HCT116 (cell line): Measurements from ENCODE around the gene LDB2. TPM values are rescaled to one million over a fixed set of nuclear protein-coding genes. Genes with fewer than 3 reads are reported as not detected.

ENCODE experiments used
- ATAC-seq: fragments of 200-7000 bp; cut with Tn5 transposase; 2 replicates; pipeline ENCODE4 v1.9.1; 2020; ENCODE audit warnings: mild to moderate bottlenecking, moderate library complexity
- BruUV-seq: library from RNA; stranded (reverse); fragments of 400-500 nt; replicated peaks from 2 replicates; lab custom pipeline; 2021; lab: Mats Ljungman, UMichigan
- CTCF ChIA-PET: fragments of 300-600 bp; sonication (Branson Sonifier 250); formaldehyde crosslinking; loops from one replicate; lab custom pipeline; 2021; ENCODE audit warnings: antibody characterized with exemption; lab: Charles Lee
- POLR2A ChIA-PET: fragments of 300-600, 350-600 bp; sonication (Branson Sonifier 250); formaldehyde crosslinking; loops from one replicate; lab custom pipeline; 2021; ENCODE audit warnings: antibody characterized with exemption; lab: Charles Lee
- RAD21 ChIA-PET, 2 experiments: fragments of 300-600 bp; sonication (Branson Sonifier 250); formaldehyde crosslinking; loops; one replicate each; lab custom pipeline; 2023; ENCODE audit warnings: low total read pairs in 2 of 2; ENCODE audit not compliant: uncharacterized antibody in 2 of 2, unreplicated experiment in 2 of 2, low non-redundant PET in 1 of 2; lab: Charles Lee
- DNase-seq: peaks from one replicate; pipeline ENCODE4 v3.0.0-alpha.2; 2010; ENCODE audit warnings: low read depth, low spot score
- H2AFZ ChIP-seq: fragments of 200-600 bp; shearing (Covaris generic), sonication (generic); 2 replicates; pipeline ENCODE4 v1.6.1; 2017; ENCODE audit warnings: low read depth, mixed run types, mixed read lengths, antibody characterized with exemption, low read length; ENCODE audit not compliant: poor library complexity, severe bottlenecking
- H3K27ac ChIP-seq: 2 replicates; pipeline ENCODE4 v1.5.1; 2012; ENCODE audit warnings: low read depth, low read length
- H3K27me3 ChIP-seq: fragments of 200-600 bp; sonication (generic); 2 replicates; pipeline ENCODE4 v1.6.1; 2016; ENCODE audit warnings: mixed run types, low read length, mixed read lengths; ENCODE audit not compliant: insufficient read depth
- H3K36me3 ChIP-seq, 2 experiments: fragments of 200-500 bp in 1 of 2; fragments of 200-600 bp in 1 of 2; sonication (Bioruptor generic) in 1 of 2; sonication (generic) in 1 of 2; 2 replicates each; pipeline versions ENCODE4 v1.5.1 to v1.6.1; 2014 to 2016; ENCODE audit warnings: low read length in 2 of 2, inconsistent platforms in 1 of 2, mixed read lengths in 1 of 2, mixed run types in 1 of 2; ENCODE audit not compliant: insufficient read depth in 2 of 2, control insufficient read depth in 1 of 2
- H3K4me1 ChIP-seq, 2 experiments: fragments of 200-600 bp in 1 of 2; sonication (generic) in 1 of 2; 2 replicates each; pipeline versions ENCODE4 v1.5.1 to v1.6.1; 2012 to 2017; ENCODE audit warnings: low read length in 2 of 2, inconsistent platforms in 1 of 2, mild to moderate bottlenecking in 1 of 2, mixed read lengths in 1 of 2, mixed run types in 1 of 2, moderate library complexity in 1 of 2; ENCODE audit not compliant: insufficient read depth in 2 of 2, control insufficient read depth in 1 of 2
- H3K4me2 ChIP-seq: fragments of 200-600 bp; sonication (generic); 2 replicates; pipeline ENCODE4 v1.6.1; 2017; ENCODE audit warnings: mixed run types, low read length, mixed read lengths
- H3K4me3 ChIP-seq, 2 experiments: fragments of 200-600 bp in 1 of 2; sonication (generic) in 1 of 2; replicated peaks in 1 of 2; 2 replicates each; pipeline ENCODE4 v1.5.1; 2011 to 2016; ENCODE audit warnings: low read length in 2 of 2, control low read depth in 1 of 2, low read depth in 1 of 2, mild to moderate bottlenecking in 1 of 2, mixed read lengths in 1 of 2, mixed run types in 1 of 2
- H3K79me2 ChIP-seq: fragments of 200-600 bp; sonication (generic); 2 replicates; pipeline ENCODE4 v1.6.1; 2017; ENCODE audit warnings: mild to moderate bottlenecking, mixed run types, low read length, moderate library complexity, mixed read lengths; ENCODE audit not compliant: insufficient read depth
- H3K9ac ChIP-seq: fragments of 200-600 bp; sonication (generic); 2 replicates; pipeline ENCODE4 v1.6.1; 2016; ENCODE audit warnings: low read length, mixed read lengths
- H3K9me2 ChIP-seq: fragments of 200-600 bp; sonication (generic), shearing (Covaris generic); 2 replicates; pipeline ENCODE4 v1.6.1; 2017; ENCODE audit warnings: mixed run types, mild to moderate bottlenecking, moderate library complexity; ENCODE audit not compliant: insufficient read depth
- H3K9me3 ChIP-seq, 2 experiments: fragments of 200-500 bp in 1 of 2; fragments of 200-600 bp in 1 of 2; sonication (Bioruptor generic) in 1 of 2; sonication (generic) in 1 of 2; 2 replicates each; pipeline ENCODE4 v1.6.1; 2014 to 2017; ENCODE audit warnings: low read length in 2 of 2, mixed read lengths in 2 of 2, inconsistent platforms in 1 of 2, low read depth in 1 of 2, mild to moderate bottlenecking in 1 of 2, mixed run types in 1 of 2, moderate library complexity in 1 of 2; ENCODE audit not compliant: control insufficient read depth in 1 of 2, insufficient read depth in 1 of 2
- H4K20me1 ChIP-seq: fragments of 200-600 bp; sonication (generic), shearing (Covaris generic); 2 replicates; pipeline ENCODE4 v1.6.1; 2017; ENCODE audit warnings: mixed run types, mild to moderate bottlenecking, moderate library complexity; ENCODE audit not compliant: insufficient read depth
- CBX3 ChIP-seq: IDR thresholded peaks from 2 replicates; pipeline ENCODE4 v1.6.1; 2012; ENCODE audit warnings: low read depth
- EGR1 ChIP-seq: IDR thresholded peaks from 2 replicates; pipeline ENCODE4 v1.6.1; 2012; ENCODE audit warnings: low read depth
- ELF1 ChIP-seq: IDR thresholded peaks from 2 replicates; pipeline ENCODE4 v1.6.1; 2012; ENCODE audit warnings: low read depth, borderline replicate concordance
- EZH2 ChIP-seq: fragments of 200-600 bp; sonication (generic); IDR thresholded peaks from 2 replicates; pipeline ENCODE4 v1.6.1; 2017; ENCODE audit warnings: antibody characterized with exemption, mixed run types
- FOSL1 ChIP-seq: IDR thresholded peaks from 2 replicates; pipeline ENCODE4 v1.6.1; 2012; ENCODE audit warnings: low read depth
- JUND ChIP-seq: IDR thresholded peaks from 2 replicates; pipeline ENCODE4 v1.6.1; 2012
- MAX ChIP-seq: IDR thresholded peaks from 2 replicates; pipeline ENCODE4 v1.6.1; 2012
- POLR2AphosphoS5 ChIP-seq: IDR thresholded peaks from 2 replicates; pipeline ENCODE4 v1.6.1; 2011; ENCODE audit warnings: mild to moderate bottlenecking, low read depth, low read length, moderate library complexity
- RAD21 ChIP-seq: IDR thresholded peaks from 2 replicates; pipeline ENCODE4 v1.6.1; 2012; ENCODE audit warnings: low read depth, mild to moderate bottlenecking
- SP1 ChIP-seq: IDR thresholded peaks from 2 replicates; pipeline ENCODE4 v1.6.1; 2012; ENCODE audit warnings: low read depth
- SRF ChIP-seq: IDR thresholded peaks from 2 replicates; pipeline ENCODE4 v1.6.1; 2012; ENCODE audit warnings: low read depth
- TCF7L2 ChIP-seq: IDR thresholded peaks from 2 replicates; pipeline ENCODE4 v1.7.0; 2011; ENCODE audit warnings: borderline replicate concordance, inconsistent platforms; ENCODE audit not compliant: insufficient read depth, insufficient read length; ENCODE audit errors: extremely low read depth
- YY1 ChIP-seq: IDR thresholded peaks from 2 replicates; pipeline ENCODE4 v1.6.1; 2011; ENCODE audit warnings: low read length, low read depth, moderate library complexity, mild to moderate bottlenecking; ENCODE audit not compliant: insufficient replicate concordance; ENCODE audit errors: extremely low read depth
- ZFX ChIP-seq: fragments of 450-650 bp; IDR thresholded peaks from 2 replicates; pipeline ENCODE4 v1.6.1; 2017
- ZNF274 ChIP-seq: fragments of 200-500 bp; sonication (Bioruptor generic); IDR thresholded peaks from 2 replicates; pipeline ENCODE4 v1.6.1; 2014; ENCODE audit warnings: mild to moderate bottlenecking, low read depth, low read length, inconsistent platforms
- intact Hi-C: fragments of 100-400 bp; cut with micrococcal nuclease; formaldehyde crosslinking; loops from 2 replicates; pipeline ENCODE4 v1.10.0; 2022
- total RNA-seq: library from RNA; stranded (reverse); gene quantifications from one replicate; pipeline ENCODE4 v1.2.1, GENCODE V29; 2021; ENCODE audit not compliant: unreplicated experiment

Gene LDB2
- total RNA-seq, 1 experiment from 2014 or later = 0.12 TPM

GRCh38 chr4:16757080-16757521 lies 141.3 kb downstream of the LDB2 start:
- intact Hi-C loops = no loop called here
- no peak overlapping the region for H3K9ac ChIP-seq
- no peaks in the 10 kb centered on the region for H3K9me3 ChIP-seq
- no peaks in the 10 kb centered on the region for H3K36me3 ChIP-seq
- no peaks in the 10 kb centered on the region for H3K4me1 ChIP-seq
- H4K20me1 ChIP-seq = no peaks in the 10 kb centered on the region
- no peaks in the 10 kb centered on the region for H3K79me2 ChIP-seq
- H3K4me2 ChIP-seq = no peak overlapping the region
- no peaks in the 10 kb centered on the region for H3K9me2 ChIP-seq
- BruUV-seq = no TSS peak
- ATAC-seq (no peak), DNase-seq (no peak)
- no peak overlapping the region for H3K4me3 ChIP-seq
- H2AFZ ChIP-seq = no peak overlapping the region
- no peak overlapping the region for H3K27ac ChIP-seq
- RAD21 ChIA-PET = no interaction called here
- CTCF ChIA-PET = no interaction called here
- no peak for TF ChIP-seq EZH2
- no peak for TF ChIP-seq CBX3
- TF ChIP-seq ZFX = no peak
- TF ChIP-seq YY1 = no peak
- no peak for TF ChIP-seq ELF1
- TF ChIP-seq JUND = no peak
- TF ChIP-seq ZNF274 = no peak
- no peak for TF ChIP-seq EGR1
- no peak for TF ChIP-seq FOSL1
- TF ChIP-seq TCF7L2 = no peak
- TF ChIP-seq RAD21 = no peak
- TF ChIP-seq POLR2AphosphoS5 = no peak
- TF ChIP-seq SRF = no peak
- TF ChIP-seq MAX = no peak
- no peak for TF ChIP-seq SP1
- H3K27me3 ChIP-seq = peaks cover 17% of the 10 kb centered on the region
- POLR2A ChIA-PET = no interaction called here
